ENCODE measurements around the gene MYOF. TPM values are rescaled to one million over a fixed set of nuclear protein-coding genes. Genes with fewer than 3 reads are reported as not detected.
"Not testable (repeated sequence)": the region's sequence is repeated elsewhere in the genome, so short reads cannot be mapped to it uniquely, and the experiment has no call there.

MYOF gene
- total RNA-seq, 4 donors from 2014 or later, result 4.1 to 10.3 (median 6.3) TPM

GRCh38 chr10:93287775-93288174 is 194.4 kb downstream of the MYOF start:
- in situ Hi-C loops (cut with MboI; ENCODE audit: low sequenced_read_pairs in 4 of 4), result loop anchor here in 2 of 4 donors (25.0 kb wide), 1 partner anchor 175 kb away; no protein-coding TSS in a partner anchor
- no peak overlapping the region for H3K27ac ChIP-seq

GRCh38 chr10:93284246-93284645 is 197.9 kb downstream of the MYOF start:
- H3K4me3 ChIP-seq; H3K9me3 ChIP-seq; H3K4me1 ChIP-seq; H3K27ac ChIP-seq; DNase-seq; H3K36me3 ChIP-seq; H3K27me3 ChIP-seq; intact Hi-C loops (cut with DNase I; ENCODE audit: low total_unique reads); ATAC-seq: not testable (repeated sequence)
- in situ Hi-C loops (cut with MboI; ENCODE audit: low sequenced_read_pairs in 4 of 4), result loop anchor here in 2 of 4 donors (25.0 kb wide), 1 partner anchor 172 kb away; no protein-coding TSS in a partner anchor

More at GRCh38 chr10:93287775-93288174, 194.4 kb downstream of the MYOF start:
- TF ChIP-seq CTCF (IDR thresholded peaks at IDR 0.05 in 4 of 5, conservative IDR thresholded peaks at IDR 0.05 in 1 of 5) (no peak), POLR2A (IDR thresholded peaks at IDR 0.05) (no peak)
- ATAC-seq, result no peak
- Histone ChIP-seq H3K4me3 (no peak overlapping the region), H3K36me3 (no peaks in the 10 kb centered on the region), H3K4me1 (no peaks in the 10 kb centered on the region), H3K9me3 (no peaks in the 10 kb centered on the region), H3K27me3 (no peaks in the 10 kb centered on the region)
- no peak for DNase-seq
- intact Hi-C loops (cut with DNase I; ENCODE audit: low total_unique reads), result no loop called here

GRCh38 chr10:93281367-93281720 is 200.8 kb downstream of the MYOF start:
- Histone ChIP-seq H3K4me1 (no peaks in the 10 kb centered on the region), H3K4me3 (no peak overlapping the region), H3K27me3 (no peaks in the 10 kb centered on the region), H3K9me3 (no peaks in the 10 kb centered on the region), H3K36me3 (no peaks in the 10 kb centered on the region), H3K27ac (no peak overlapping the region)
- in situ Hi-C loops (cut with MboI; ENCODE audit: low sequenced_read_pairs in 4 of 4) (loop anchor here in 2 of 4 donors (25.0 kb wide), 1 partner anchor 169 kb away; no protein-coding TSS in a partner anchor), intact Hi-C loops (cut with DNase I; ENCODE audit: low total_unique reads) (no loop called here)
- DNase-seq, result no peak
- TF ChIP-seq CTCF (IDR thresholded peaks at IDR 0.05 in 4 of 5, conservative IDR thresholded peaks at IDR 0.05 in 1 of 5), result no peak
- no peak for TF ChIP-seq POLR2A (IDR thresholded peaks at IDR 0.05)
- ATAC-seq, result no peak

- Histone ChIP-seq H3K27ac (no peak overlapping the region), H3K4me1 (no peaks in the 10 kb centered on the region), H3K36me3 (no peaks in the 10 kb centered on the region), H3K4me3 (no peak overlapping the region), H3K9me3 (no peaks in the 10 kb centered on the region), H3K27me3 (no peaks in the 10 kb centered on the region)
- intact Hi-C loops (cut with DNase I; ENCODE audit: low total_unique reads) (no loop called here), in situ Hi-C loops (cut with MboI; ENCODE audit: low sequenced_read_pairs in 4 of 4) (loop anchor here in 2 of 4 donors (25.0 kb wide), 1 partner anchor 169 kb away; no protein-coding TSS in a partner anchor)
- ATAC-seq (no peak), DNase-seq (no peak)
- TF ChIP-seq POLR2A (IDR thresholded peaks at IDR 0.05) (no peak), CTCF (IDR thresholded peaks at IDR 0.05 in 4 of 5, conservative IDR thresholded peaks at IDR 0.05 in 1 of 5) (no peak)
Measured at GRCh38 chr10:93280699-93281366, 201.3 kb downstream of the MYOF start.

- in situ Hi-C loops (cut with MboI; ENCODE audit: low sequenced_read_pairs in 4 of 4) (loop anchor here in 2 of 4 donors (25.0 kb wide), 1 partner anchor 168 kb away; no protein-coding TSS in a partner anchor), intact Hi-C loops (cut with DNase I; ENCODE audit: low total_unique reads) (no loop called here)
- Histone ChIP-seq H3K4me1 (no peaks in the 10 kb centered on the region), H3K9me3 (no peaks in the 10 kb centered on the region), H3K4me3 (no peak overlapping the region), H3K27ac (no peak overlapping the region), H3K36me3 (no peaks in the 10 kb centered on the region), H3K27me3 (no peaks in the 10 kb centered on the region)
- DNase-seq (no peak), ATAC-seq (no peak)
- TF ChIP-seq POLR2A (IDR thresholded peaks at IDR 0.05) (no peak), CTCF (IDR thresholded peaks at IDR 0.05 in 4 of 5, conservative IDR thresholded peaks at IDR 0.05 in 1 of 5) (no peak)
Measured at GRCh38 chr10:93280121-93280698, 201.9 kb downstream of the MYOF start.
